GM19455 (cell line): ENCODE data around the gene TUBB4A.
"Not testable (repeated sequence)": the region's sequence is repeated elsewhere in the genome, so short reads cannot be mapped to it uniquely, and the experiment has no call there.

Experiments used
- ATAC-seq: cut with Tn5 transposase; IDR thresholded peaks from one replicate; pipeline ENCODE4 v1.9.1; 2021; ENCODE audit not compliant: unreplicated experiment

Gene TUBB4A

GRCh38 chr19:6527893-6528543, 25.9 kb upstream of the TUBB4A start:
- ATAC-seq: peak; percentile 53

- ATAC-seq: no peak
Measured at GRCh38 chr19:6524311-6524710, 22.2 kb upstream of the TUBB4A start.

GRCh38 chr19:6522712-6523111, 20.6 kb upstream of the TUBB4A start:
- no peak for ATAC-seq

- ATAC-seq: peak; percentile 40
Measured at GRCh38 chr19:6521718-6522646, 19.9 kb upstream of the TUBB4A start.

- no peak for ATAC-seq
Measured at GRCh38 chr19:6519289-6519688, 17.2 kb upstream of the TUBB4A start.

- no peak for ATAC-seq
Measured at GRCh38 chr19:6518145-6518911, 16.2 kb upstream of the TUBB4A start.

GRCh38 chr19:6516659-6517291, 14.7 kb upstream of the TUBB4A start:
- ATAC-seq: peak; percentile 59

- ATAC-seq: peak; percentile 39
Measured at GRCh38 chr19:6516018-6516658, 14.0 kb upstream of the TUBB4A start.

GRCh38 chr19:6514926-6515544, 12.9 kb upstream of the TUBB4A start:
- no peak for ATAC-seq

GRCh38 chr19:6514089-6514488, 12.0 kb upstream of the TUBB4A start:
- ATAC-seq: no peak

GRCh38 chr19:6510618-6511017, 8.5 kb upstream of the TUBB4A start:
- no peak for ATAC-seq

- ATAC-seq: no peak
Measured at GRCh38 chr19:6509118-6509971, 7.2 kb upstream of the TUBB4A start.

- not testable (repeated sequence) for ATAC-seq
Measured at GRCh38 chr19:6508028-6508771, 6.1 kb upstream of the TUBB4A start.

GRCh38 chr19:6503407-6504201, 1.5 kb upstream of the TUBB4A start:
- no peak for ATAC-seq

GRCh38 chr19:6500837-6501739, 1.0 kb downstream of the TUBB4A start:
- no peak for ATAC-seq

GRCh38 chr19:6499052-6499790, 2.9 kb downstream of the TUBB4A start:
- no peak for ATAC-seq
